HG03432 (cell line): ENCODE measurements around the gene KCNJ10.

ENCODE experiments used
- ATAC-seq: cut with Tn5 transposase; IDR thresholded peaks from one replicate; pipeline ENCODE4 v1.9.1; 2021; ENCODE audit warnings: mild to moderate bottlenecking, moderate library complexity; ENCODE audit not compliant: unreplicated experiment

KCNJ10 gene

DNA sequence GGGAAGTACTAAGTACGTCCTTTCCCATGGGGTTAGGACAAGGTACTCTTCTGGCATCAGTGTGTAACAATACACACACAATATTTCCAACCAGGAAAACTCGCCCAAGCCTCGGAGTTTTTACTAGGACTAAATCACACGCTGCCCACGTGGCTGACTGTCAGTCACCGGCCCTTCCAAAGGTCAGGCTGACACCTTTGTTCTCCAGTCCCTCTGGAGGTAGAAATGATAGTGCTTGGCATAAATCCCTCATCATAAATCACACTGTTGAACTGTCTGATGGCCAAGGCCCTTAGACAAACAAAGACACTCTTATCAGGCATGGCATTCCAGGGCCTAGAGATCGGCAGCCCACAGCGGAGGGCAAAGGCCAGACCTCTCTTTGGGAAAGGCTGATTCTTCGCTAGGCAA, 99.0 kb downstream of the KCNJ10 start:
- no peak for ATAC-seq

DNA sequence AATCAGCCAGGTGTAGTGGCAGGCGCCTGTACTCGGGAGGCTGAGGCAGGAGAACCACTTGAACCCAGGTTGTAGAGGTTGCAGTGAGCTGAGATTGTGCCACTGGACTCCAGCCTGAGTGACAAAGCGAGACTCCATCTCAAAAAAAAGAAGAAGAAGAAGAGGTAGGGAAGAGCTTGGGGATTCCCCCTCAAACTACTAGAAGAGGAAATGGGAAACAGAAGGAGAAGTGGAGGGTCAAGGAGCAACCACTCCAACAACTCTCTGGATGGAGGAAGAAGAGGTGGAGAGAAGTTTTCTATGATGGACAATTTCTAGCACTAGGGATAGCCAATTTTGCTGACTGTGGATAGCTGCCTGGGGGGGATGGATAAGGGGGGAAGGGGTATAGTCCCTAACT, 101.1 kb downstream of the KCNJ10 start:
- no peak for ATAC-seq

DNA sequence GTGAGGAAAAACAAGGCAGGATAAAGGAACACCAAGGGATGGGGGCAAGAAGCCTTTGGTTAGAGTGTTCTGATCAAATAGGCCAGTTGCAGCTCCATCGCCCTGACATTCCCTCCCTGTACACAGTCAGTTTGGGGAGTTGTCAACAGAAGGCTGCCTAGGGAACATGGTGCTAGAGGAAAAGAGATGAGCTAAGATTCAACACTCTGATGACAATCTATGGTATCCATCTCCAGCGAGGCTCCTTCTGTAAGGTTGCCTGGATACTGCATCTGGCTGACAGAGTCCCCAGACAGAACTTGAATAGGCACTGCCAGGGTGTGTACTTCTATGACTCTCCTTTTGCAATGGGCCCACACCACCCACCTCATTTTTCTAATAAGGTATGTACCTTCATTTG, 104.7 kb downstream of the KCNJ10 start:
- no peak for ATAC-seq

DNA sequence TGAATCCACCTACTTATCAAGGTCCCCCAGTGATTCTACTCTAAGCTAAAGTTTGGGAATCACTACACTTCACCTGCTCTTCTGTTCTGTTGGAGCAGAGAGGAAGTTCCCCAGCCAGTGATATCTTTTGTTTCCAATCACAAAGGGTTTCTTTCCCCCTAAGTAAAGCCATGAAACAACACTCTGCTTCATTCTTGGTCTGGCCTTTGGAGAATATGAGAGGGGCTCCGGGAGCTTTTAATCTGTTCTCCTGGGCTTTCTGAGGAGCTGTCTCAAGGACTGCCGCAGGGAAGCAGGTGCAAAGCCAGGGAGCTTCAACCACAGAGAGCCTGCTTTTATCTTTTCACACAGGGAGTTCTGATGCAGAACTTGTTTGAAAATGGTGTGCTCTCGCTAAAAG, 105.8 kb downstream of the KCNJ10 start:
- no peak for ATAC-seq

DNA sequence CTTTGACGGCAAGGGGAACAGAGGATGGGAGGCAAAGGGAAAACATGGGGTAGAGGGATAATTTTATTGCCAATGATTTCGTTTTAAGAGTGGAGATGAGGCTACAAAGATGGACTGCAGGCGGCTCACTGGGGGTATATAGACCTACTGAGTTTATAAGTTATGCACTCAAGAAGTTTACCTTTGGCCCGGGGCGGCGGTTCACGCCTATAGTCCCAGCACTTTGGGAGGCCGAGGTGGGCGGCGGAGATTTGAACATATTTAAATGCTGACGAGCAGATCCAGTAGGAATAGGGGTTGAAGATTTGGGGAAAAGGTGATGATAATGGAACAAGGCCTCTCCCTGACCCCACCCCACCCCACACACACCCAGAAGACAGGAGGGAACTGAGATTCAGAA, 107.8 kb downstream of the KCNJ10 start:
- no peak for ATAC-seq

DNA sequence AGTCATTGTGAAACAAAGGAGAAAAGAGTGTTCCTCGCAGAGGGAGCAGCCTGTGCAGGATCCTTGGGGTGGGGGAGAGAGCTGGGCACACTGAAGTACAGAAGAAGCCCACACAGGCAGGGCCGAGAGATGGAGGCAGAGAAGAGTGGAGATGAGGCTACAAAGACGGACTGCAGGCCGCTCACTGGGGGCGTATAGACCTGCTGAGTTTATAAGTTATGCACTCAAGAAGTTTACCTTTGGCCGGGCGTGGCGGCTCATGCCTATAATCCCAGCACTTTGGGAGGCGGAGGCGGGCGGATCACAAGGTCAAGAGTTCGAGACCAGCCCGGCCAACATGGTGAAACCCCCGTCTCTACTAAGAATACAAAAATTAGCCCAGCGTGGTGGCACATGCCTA, 108.3 kb downstream of the KCNJ10 start:
- ATAC-seq, result no peak

DNA sequence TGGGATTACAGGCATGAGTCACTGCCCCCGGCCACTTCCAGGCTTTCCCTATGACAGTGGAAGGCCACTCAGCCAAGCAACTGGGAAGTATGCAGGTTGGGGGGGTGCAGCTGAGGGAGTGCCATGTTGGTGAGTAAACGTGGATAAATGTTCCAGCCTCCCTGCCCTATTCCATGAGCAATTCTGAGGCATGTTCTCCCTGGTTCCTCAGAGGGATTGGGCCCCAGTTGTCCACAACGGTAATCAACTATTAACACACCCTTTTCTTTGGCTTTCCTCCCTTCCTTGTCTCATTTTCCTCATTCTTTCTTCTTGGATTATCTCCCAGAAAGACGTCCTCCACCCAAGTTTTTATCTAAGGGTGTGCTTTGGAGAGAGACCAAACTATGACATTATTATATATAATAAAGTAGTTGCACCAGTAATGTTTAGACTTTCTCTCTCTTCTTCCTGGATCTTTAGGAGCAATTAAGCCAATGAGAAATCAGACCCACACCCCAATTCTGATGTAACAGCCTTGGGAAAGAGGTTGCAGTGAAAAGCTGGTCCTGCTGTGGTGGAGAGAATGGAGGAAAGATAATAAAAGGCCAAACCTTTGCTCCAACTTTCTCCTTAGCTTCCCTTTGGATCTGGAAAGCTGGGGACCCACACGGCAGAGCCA, 109.1 kb downstream of the KCNJ10 start:
- ATAC-seq, result no peak

DNA sequence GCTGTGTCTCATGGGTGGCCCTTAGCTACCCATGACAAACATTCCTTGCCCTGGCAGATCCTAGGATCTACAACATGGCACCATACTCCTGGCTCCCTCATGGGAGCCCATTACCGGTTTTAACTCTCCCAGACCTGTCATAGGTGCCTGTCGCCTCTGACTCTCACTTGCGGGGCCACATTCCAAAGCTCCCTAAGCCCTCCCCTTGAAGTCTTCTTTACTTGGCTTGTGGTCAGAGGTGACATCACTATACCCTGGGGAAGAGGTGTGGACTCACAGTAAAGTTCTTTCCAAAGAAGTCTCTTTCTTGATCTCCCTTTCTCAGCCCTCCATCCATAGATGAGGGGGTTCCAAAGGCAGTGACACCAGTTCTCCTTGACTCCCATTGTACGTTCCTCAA, 110.5 kb downstream of the KCNJ10 start:
- ATAC-seq, result peak; percentile 21

DNA sequence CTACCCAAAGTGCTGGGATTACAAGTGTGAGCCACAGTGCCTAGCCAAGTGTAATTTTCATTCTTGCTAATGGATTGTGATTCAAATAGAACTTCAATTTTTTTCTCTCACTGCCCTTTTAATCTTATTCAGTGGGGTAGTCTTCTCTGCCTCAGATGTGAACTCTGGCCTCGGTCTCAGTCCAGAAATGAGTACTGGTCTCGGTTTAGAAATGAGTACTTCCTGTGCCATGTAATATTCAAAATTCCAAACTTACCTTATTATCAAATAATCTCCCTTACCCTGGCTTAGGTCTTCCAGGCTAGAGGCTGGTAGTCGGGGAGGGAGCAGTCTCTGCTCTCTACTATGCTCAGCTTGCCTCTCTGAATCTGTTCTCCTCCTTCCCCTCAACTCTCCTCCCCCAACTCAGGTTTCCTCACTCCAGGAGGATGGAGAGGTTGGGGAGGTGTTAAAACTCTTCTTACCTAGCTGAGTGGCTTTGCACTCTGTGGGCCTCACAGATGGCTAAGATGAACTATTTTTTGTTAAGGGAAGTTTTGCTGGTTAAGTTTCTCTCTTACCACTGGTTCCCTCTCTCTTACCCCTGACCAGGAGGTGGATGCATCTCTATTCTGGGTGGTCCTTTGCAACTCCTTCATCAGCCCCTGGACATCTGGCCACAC, 111.1 kb downstream of the KCNJ10 start:
- ATAC-seq, result peak; percentile 73

DNA sequence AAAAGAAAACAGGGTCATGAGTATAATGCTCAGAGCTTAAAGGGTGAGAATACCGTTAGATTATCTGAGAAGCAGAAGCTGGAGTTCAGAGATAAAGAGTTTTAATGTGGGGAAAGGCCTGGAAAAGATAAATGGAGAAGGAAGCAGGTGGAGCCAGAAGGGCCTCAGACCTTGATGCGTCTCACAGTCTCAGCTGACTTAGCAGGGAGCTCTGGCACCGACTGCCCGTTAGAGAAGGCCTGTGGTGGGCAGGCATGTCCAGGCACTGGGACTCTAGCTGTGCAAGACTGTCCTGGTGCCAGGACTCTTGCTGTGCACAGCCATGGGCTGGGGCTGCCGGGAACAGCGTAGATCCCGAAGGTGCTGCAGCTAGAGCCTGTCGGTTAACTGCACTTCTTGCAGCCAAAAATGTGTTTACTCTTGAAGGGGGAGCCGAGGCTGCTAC, 112.1 kb downstream of the KCNJ10 start:
- ATAC-seq, result no peak

DNA sequence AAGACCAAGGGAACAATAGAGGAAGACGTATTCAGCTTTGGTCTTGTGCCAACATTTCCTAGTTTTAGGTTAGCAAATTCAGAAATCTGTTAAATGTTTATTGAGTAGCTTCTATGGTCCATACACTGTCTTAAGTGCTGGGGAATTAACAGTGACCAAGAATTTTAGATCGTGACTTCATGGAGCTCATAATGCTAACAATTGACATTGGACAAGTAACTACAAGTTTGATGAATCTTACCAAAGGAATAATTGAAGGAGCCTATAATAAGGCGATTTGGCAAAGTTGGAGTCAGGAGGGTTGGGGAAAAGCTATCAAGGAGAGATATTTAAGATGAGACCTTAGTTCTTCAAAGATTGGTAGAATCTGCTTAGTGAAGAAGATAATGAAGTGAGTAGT, 114.5 kb downstream of the KCNJ10 start:
- no peak for ATAC-seq

DNA sequence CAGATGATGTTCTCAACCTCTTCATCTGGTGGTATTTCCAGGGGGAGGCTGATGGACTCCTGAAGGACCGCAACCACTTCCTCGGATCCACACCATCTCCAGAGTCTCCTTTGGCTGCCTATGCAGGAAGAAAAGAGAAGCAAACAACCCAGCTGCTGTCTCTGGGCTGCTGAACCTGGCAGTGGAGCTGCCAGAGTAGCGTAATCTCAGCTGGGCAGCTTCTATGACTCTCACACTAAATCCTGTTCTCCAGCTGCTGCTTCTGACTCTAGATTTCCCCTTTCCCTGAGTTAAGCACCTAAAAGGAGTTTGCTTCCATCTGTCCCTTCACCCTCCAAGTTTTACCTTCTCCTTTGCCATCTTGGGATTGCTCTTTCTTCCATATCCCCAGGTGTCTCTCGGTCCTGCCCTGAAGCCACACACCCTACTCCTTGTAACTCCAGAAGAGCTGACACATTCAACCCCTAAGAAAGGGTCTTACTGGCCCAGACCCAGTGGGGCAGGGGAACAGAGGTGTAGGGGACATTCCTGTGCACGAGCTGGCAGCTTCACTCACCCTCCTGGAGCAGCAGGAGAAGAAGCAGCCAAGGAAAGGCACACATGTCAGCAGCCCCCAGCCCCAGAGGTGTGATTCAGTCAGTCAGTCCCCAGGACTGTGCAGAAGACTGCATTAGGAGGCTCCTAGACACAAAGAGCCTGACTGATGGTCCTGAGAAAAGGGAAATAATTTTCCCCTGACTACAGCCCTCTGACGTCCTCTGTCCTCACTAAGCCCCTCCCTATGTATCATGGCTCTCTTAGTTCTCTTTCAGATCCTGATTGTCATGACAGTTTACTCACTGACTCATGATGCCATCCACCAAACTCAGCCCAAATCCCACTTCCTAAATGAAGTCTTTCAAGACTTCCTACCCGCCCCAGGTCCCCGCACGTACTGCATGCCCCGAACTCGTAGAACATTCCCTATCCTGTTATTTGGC, 116.1 kb downstream of the KCNJ10 start, which contains the start of gene SLAMF9:
TSS of gene SLAMF9 (minus strand) at position 702 of the 980 bp plus-strand sequence. CDS start at position 602, 100 bp downstream.
- no peak for ATAC-seq

DNA sequence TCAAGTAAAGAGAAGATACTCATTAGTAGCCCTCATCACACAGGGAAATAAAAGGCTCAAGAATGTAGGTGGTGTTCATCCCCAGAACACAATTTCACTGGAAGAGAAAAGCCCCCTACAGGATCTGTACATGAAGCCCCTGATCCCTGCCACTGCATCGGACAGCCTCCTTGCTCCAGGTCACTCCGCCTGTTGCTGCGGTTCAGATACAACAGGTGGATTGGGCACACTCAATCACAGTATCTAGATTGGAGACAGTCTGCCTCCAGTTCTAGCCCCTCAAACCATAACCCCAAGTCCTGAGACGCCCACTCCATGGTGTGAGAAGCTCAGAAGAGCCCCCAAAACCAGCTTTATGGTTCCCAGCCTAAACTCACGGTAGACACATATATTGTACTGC, 117.0 kb downstream of the KCNJ10 start:
- ATAC-seq, result no peak

DNA sequence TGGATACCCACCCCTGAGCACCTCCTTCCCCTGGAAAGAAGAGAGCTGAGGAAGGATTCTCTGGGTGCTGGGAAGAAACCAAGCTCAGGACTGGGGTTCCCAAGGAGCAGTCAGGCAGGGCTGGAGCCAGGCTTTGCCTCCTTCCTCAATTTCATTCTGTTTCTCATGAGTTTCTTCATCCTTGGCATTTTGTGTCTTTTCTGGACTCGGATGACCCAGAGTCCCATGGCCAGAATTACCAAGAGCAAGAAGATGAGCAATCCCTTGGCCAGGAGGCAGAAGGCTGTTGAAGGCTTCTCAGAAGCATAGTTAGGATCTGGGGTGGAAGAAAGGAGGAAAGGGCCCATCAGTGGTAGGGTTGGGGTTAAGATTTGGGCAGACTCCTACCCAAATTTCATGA, 118.4 kb downstream of the KCNJ10 start:
- no peak for ATAC-seq

DNA sequence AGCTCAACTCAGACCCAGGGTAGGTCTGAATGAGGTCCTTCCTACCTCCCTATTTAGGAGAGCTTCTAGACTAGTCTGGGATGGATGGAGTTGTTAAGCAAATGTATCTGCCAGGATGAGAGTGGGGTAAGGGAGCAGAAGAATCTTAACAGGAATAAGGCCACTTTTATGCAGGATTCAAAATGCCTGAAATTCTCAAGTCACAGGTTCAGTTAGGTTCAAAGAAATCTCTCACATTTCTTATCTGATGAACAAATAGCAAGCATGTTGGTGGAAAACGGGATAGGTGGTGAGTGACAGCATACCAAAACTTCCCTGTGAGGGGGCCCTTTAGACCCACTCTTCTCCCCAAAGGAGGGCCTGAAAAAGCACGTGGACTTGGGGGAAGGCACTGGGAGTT, 118.9 kb downstream of the KCNJ10 start:
- ATAC-seq, result no peak

DNA sequence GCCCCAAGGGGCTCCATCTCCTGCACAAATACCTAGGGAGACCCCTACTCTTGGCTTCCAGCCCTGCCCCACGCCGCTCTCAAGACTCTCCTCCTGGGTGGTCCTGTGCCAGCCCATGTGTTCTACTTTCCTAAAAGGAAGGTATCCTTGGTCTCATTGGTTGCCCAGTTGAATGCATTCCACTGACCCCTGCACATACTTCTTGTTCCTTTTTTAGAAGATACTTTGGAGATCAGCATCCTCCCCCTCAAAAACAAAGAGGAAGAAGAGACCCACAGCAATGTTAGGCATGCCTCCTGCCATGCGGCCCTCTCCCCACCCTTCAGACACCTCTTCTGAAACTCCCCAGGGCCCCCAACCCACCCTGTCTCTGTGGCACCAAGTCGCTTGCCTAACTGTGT, 120.0 kb downstream of the KCNJ10 start:
- ATAC-seq, result no peak

DNA sequence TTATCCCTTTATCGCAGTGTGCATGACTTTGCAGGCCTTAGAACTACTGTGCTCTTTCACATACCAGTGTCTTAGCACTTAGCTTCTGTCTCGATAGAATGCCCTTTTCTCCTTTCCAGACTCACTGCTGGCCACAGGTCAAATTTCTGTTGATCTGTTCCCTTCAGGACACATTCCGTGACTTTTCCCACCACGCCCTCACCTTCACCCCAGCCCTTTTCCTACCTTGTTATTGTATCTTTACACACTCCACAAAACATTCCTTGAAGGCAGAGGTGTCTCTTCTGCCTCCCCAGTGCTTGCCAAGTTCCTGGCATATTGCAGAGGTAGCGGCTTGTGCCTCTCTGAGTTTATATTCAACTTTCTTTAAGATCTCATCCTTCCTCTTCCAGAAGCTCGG, 120.8 kb downstream of the KCNJ10 start:
- ATAC-seq, result no peak
